HCT116 (cell line): ENCODE data around the gene ARID4A. TPM values are rescaled to one million over a fixed set of nuclear protein-coding genes. Genes with fewer than 3 reads are reported as not detected.

Experiments
- ATAC-seq: fragments of 200-7000 bp; cut with Tn5 transposase; 2 replicates; pipeline ENCODE4 v1.9.1; 2020; ENCODE audit warnings: mild to moderate bottlenecking, moderate library complexity
- BruUV-seq: library from RNA; stranded (reverse); fragments of 400-500 nt; replicated peaks from 2 replicates; lab custom pipeline; 2021; lab: Mats Ljungman, UMichigan
- CTCF ChIA-PET: fragments of 300-600 bp; sonication (Branson Sonifier 250); formaldehyde crosslinking; loops from one replicate; lab custom pipeline; 2021; ENCODE audit warnings: antibody characterized with exemption; lab: Charles Lee
- POLR2A ChIA-PET: fragments of 300-600, 350-600 bp; sonication (Branson Sonifier 250); formaldehyde crosslinking; loops from one replicate; lab custom pipeline; 2021; ENCODE audit warnings: antibody characterized with exemption; lab: Charles Lee
- RAD21 ChIA-PET, 2 experiments: fragments of 300-600 bp; sonication (Branson Sonifier 250); formaldehyde crosslinking; loops; one replicate each; lab custom pipeline; 2023; ENCODE audit warnings: low total read pairs in 2 of 2; ENCODE audit not compliant: uncharacterized antibody in 2 of 2, unreplicated experiment in 2 of 2, low non-redundant PET in 1 of 2; lab: Charles Lee
- DNase-seq: peaks from one replicate; pipeline ENCODE4 v3.0.0-alpha.2; 2010; ENCODE audit warnings: low read depth, low spot score
- H2AFZ ChIP-seq: fragments of 200-600 bp; shearing (Covaris generic), sonication (generic); 2 replicates; pipeline ENCODE4 v1.6.1; 2017; ENCODE audit warnings: low read depth, mixed run types, mixed read lengths, antibody characterized with exemption, low read length; ENCODE audit not compliant: poor library complexity, severe bottlenecking
- H3K27ac ChIP-seq: 2 replicates; pipeline ENCODE4 v1.5.1; 2012; ENCODE audit warnings: low read depth, low read length
- H3K27me3 ChIP-seq: fragments of 200-600 bp; sonication (generic); 2 replicates; pipeline ENCODE4 v1.6.1; 2016; ENCODE audit warnings: mixed run types, low read length, mixed read lengths; ENCODE audit not compliant: insufficient read depth
- H3K36me3 ChIP-seq, 2 experiments: fragments of 200-500 bp in 1 of 2; fragments of 200-600 bp in 1 of 2; sonication (Bioruptor generic) in 1 of 2; sonication (generic) in 1 of 2; 2 replicates each; pipeline versions ENCODE4 v1.5.1 to v1.6.1; 2014 to 2016; ENCODE audit warnings: low read length in 2 of 2, inconsistent platforms in 1 of 2, mixed read lengths in 1 of 2, mixed run types in 1 of 2; ENCODE audit not compliant: insufficient read depth in 2 of 2, control insufficient read depth in 1 of 2
- H3K4me1 ChIP-seq, 2 experiments: fragments of 200-600 bp in 1 of 2; sonication (generic) in 1 of 2; 2 replicates each; pipeline versions ENCODE4 v1.5.1 to v1.6.1; 2012 to 2017; ENCODE audit warnings: low read length in 2 of 2, inconsistent platforms in 1 of 2, mild to moderate bottlenecking in 1 of 2, mixed read lengths in 1 of 2, mixed run types in 1 of 2, moderate library complexity in 1 of 2; ENCODE audit not compliant: insufficient read depth in 2 of 2, control insufficient read depth in 1 of 2
- H3K4me2 ChIP-seq: fragments of 200-600 bp; sonication (generic); 2 replicates; pipeline ENCODE4 v1.6.1; 2017; ENCODE audit warnings: mixed run types, low read length, mixed read lengths
- H3K4me3 ChIP-seq, 2 experiments: fragments of 200-600 bp in 1 of 2; sonication (generic) in 1 of 2; replicated peaks in 1 of 2; 2 replicates each; pipeline ENCODE4 v1.5.1; 2011 to 2016; ENCODE audit warnings: low read length in 2 of 2, control low read depth in 1 of 2, low read depth in 1 of 2, mild to moderate bottlenecking in 1 of 2, mixed read lengths in 1 of 2, mixed run types in 1 of 2
- H3K79me2 ChIP-seq: fragments of 200-600 bp; sonication (generic); 2 replicates; pipeline ENCODE4 v1.6.1; 2017; ENCODE audit warnings: mild to moderate bottlenecking, mixed run types, low read length, moderate library complexity, mixed read lengths; ENCODE audit not compliant: insufficient read depth
- H3K9ac ChIP-seq: fragments of 200-600 bp; sonication (generic); 2 replicates; pipeline ENCODE4 v1.6.1; 2016; ENCODE audit warnings: low read length, mixed read lengths
- H3K9me2 ChIP-seq: fragments of 200-600 bp; sonication (generic), shearing (Covaris generic); 2 replicates; pipeline ENCODE4 v1.6.1; 2017; ENCODE audit warnings: mixed run types, mild to moderate bottlenecking, moderate library complexity; ENCODE audit not compliant: insufficient read depth
- H3K9me3 ChIP-seq, 2 experiments: fragments of 200-500 bp in 1 of 2; fragments of 200-600 bp in 1 of 2; sonication (Bioruptor generic) in 1 of 2; sonication (generic) in 1 of 2; 2 replicates each; pipeline ENCODE4 v1.6.1; 2014 to 2017; ENCODE audit warnings: low read length in 2 of 2, mixed read lengths in 2 of 2, inconsistent platforms in 1 of 2, low read depth in 1 of 2, mild to moderate bottlenecking in 1 of 2, mixed run types in 1 of 2, moderate library complexity in 1 of 2; ENCODE audit not compliant: control insufficient read depth in 1 of 2, insufficient read depth in 1 of 2
- H4K20me1 ChIP-seq: fragments of 200-600 bp; sonication (generic), shearing (Covaris generic); 2 replicates; pipeline ENCODE4 v1.6.1; 2017; ENCODE audit warnings: mixed run types, mild to moderate bottlenecking, moderate library complexity; ENCODE audit not compliant: insufficient read depth
- CBX3 ChIP-seq: IDR thresholded peaks from 2 replicates; pipeline ENCODE4 v1.6.1; 2012; ENCODE audit warnings: low read depth
- EGR1 ChIP-seq: IDR thresholded peaks from 2 replicates; pipeline ENCODE4 v1.6.1; 2012; ENCODE audit warnings: low read depth
- ELF1 ChIP-seq: IDR thresholded peaks from 2 replicates; pipeline ENCODE4 v1.6.1; 2012; ENCODE audit warnings: low read depth, borderline replicate concordance
- EZH2phosphoT487 ChIP-seq: fragments of 200-600 bp; IDR thresholded peaks from 2 replicates; pipeline ENCODE4 v1.6.1; 2018; ENCODE audit warnings: antibody characterized with exemption, borderline replicate concordance
- JUND ChIP-seq: IDR thresholded peaks from 2 replicates; pipeline ENCODE4 v1.6.1; 2012
- MAX ChIP-seq: IDR thresholded peaks from 2 replicates; pipeline ENCODE4 v1.6.1; 2012
- POLR2A ChIP-seq: IDR thresholded peaks from 2 replicates; pipeline ENCODE4 v1.7.0; 2011; ENCODE audit warnings: borderline replicate concordance; ENCODE audit not compliant: insufficient read depth, insufficient read length; ENCODE audit errors: extremely low read depth
- POLR2AphosphoS5 ChIP-seq: IDR thresholded peaks from 2 replicates; pipeline ENCODE4 v1.6.1; 2011; ENCODE audit warnings: mild to moderate bottlenecking, low read depth, low read length, moderate library complexity
- SIN3A ChIP-seq: IDR thresholded peaks from 2 replicates; pipeline ENCODE4 v1.6.1; 2012; ENCODE audit warnings: low read depth
- SP1 ChIP-seq: IDR thresholded peaks from 2 replicates; pipeline ENCODE4 v1.6.1; 2012; ENCODE audit warnings: low read depth
- YY1 ChIP-seq: IDR thresholded peaks from 2 replicates; pipeline ENCODE4 v1.6.1; 2011; ENCODE audit warnings: low read length, low read depth, moderate library complexity, mild to moderate bottlenecking; ENCODE audit not compliant: insufficient replicate concordance; ENCODE audit errors: extremely low read depth
- ZFX ChIP-seq: fragments of 450-650 bp; IDR thresholded peaks from 2 replicates; pipeline ENCODE4 v1.6.1; 2017
- intact Hi-C: fragments of 100-400 bp; cut with micrococcal nuclease; formaldehyde crosslinking; loops from 2 replicates; pipeline ENCODE4 v1.10.0; 2022
- total RNA-seq: library from RNA; stranded (reverse); gene quantifications from one replicate; pipeline ENCODE4 v1.2.1, GENCODE V29; 2021; ENCODE audit not compliant: unreplicated experiment

ARID4A gene
- total RNA-seq, 1 experiment from 2014 or later = 13.9 TPM

GRCh38 chr14:58297762-58298476 lies 436 bp upstream of the ARID4A start:
- Histone ChIP-seq H3K4me3 (peak overlapping the region; percentile 83 to 91), H3K27ac (peak overlapping the region; percentile 83), H3K4me1 (peaks cover 12 to 13% of the 10 kb centered on the region in 2 experiments), H3K27me3 (no peaks in the 10 kb centered on the region), H3K79me2 (peaks cover 53% of the 10 kb centered on the region), H3K36me3 (peaks cover 15 to 19% of the 10 kb centered on the region in 2 experiments; a peak in 3 of 4 replicates), H3K9me3 (no peaks in the 10 kb centered on the region), H3K9me2 (no peaks in the 10 kb centered on the region), H3K9ac (peak overlapping the region; percentile 82), H4K20me1 (0 out of 2 replicates have a peak, but pooled peaks cover 11% of the 10 kb centered on the region), H2AFZ (no peak overlapping the region), H3K4me2 (peak overlapping the region; percentile 92)
- ATAC-seq (peak; percentile 89), DNase-seq (peak; percentile 100)
- TF ChIP-seq MAX (peak; percentile 75; the same call in 1 of the 2 replicates), JUND (no peak), POLR2A (peak; percentile 61), SP1 (peak; percentile 100), ELF1 (peak; percentile 79), SIN3A (peak; percentile 71), ZFX (no peak), EZH2phosphoT487 (no peak), YY1 (peak; percentile 90), CBX3 (0 out of 2 replicates have a peak, but pooled peaks have one; percentile 16), POLR2AphosphoS5 (peak; percentile 77), EGR1 (peak; percentile 82)
- BruUV-seq = no TSS peak
- ChIA-PET RAD21 (no interaction called here), CTCF (interaction anchor here (0.6 to 1.2 kb wide), 2 partner anchors 16 to 98 kb away, joined by 3 read pairs; partner anchors contain the start of gene TOMM20L), POLR2A (interaction anchor here (0.7 to 1.5 kb wide), 19 partner anchors 9 to 1186 kb away, joined by 3 to 9 read pairs (median 3); partner anchors contain the start of genes ACTR10, KIAA0586, L3HYPDH and PSMA3)
- intact Hi-C loops = loop anchor here (1.0 to 2.0 kb wide), 2 partner anchors 53 to 129 kb away; partner anchors contain the start of genes KIAA0586, PSMA3 and TIMM9
